GM13976 (cell line): ENCODE measurements around the gene LRRTM4.
"Not testable (repeated sequence)": the region's sequence is repeated elsewhere in the genome, so short reads cannot be mapped to it uniquely, and the experiment has no call there.

Source experiments
- DNase-seq: peaks from one replicate; pipeline ENCODE4 v3.0.0; 2012; ENCODE audit warnings: low spot score
- in situ Hi-C: fragments of 300-500 bp; cut with MboI; formaldehyde crosslinking; loops from one replicate; pipeline ENCODE4 v1.12.0; 2022; ENCODE audit warnings: low sequenced_read_pairs, mixed read lengths, inconsistent platforms; ENCODE audit not compliant: unreplicated experiment
- TF ChIP-seq, protein P1 (sequence below): IDR thresholded peaks from 2 replicates; pipeline ENCODE4 v1.5.1; 2012; ENCODE audit warnings: borderline replicate concordance, mild to moderate bottlenecking; ENCODE audit not compliant: insufficient read depth; ENCODE audit errors: extremely low read depth, missing control alignments, control extremely low read depth

The LRRTM4 gene

DNA sequence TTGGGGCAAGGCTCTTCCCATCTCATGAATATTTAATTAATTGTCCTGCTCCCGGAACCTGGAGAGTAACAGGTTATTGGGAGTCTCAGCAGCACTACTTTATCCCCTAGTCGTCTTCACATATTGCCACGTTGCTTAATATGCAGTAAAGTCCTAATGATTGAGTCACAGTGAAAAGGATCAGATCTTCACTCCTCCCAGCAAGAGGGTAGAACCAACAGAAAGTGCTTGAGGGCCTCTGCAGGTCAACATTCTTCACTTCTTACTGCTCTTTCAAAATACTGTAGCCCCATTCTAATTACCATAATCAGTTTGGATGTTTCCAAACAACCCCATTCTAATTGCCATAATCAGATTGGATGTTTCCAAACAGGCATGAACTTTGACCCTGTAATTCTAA, 801.0 kb downstream of the LRRTM4 start:
- DNase-seq: no peak
- TF ChIP-seq, protein P1, sequence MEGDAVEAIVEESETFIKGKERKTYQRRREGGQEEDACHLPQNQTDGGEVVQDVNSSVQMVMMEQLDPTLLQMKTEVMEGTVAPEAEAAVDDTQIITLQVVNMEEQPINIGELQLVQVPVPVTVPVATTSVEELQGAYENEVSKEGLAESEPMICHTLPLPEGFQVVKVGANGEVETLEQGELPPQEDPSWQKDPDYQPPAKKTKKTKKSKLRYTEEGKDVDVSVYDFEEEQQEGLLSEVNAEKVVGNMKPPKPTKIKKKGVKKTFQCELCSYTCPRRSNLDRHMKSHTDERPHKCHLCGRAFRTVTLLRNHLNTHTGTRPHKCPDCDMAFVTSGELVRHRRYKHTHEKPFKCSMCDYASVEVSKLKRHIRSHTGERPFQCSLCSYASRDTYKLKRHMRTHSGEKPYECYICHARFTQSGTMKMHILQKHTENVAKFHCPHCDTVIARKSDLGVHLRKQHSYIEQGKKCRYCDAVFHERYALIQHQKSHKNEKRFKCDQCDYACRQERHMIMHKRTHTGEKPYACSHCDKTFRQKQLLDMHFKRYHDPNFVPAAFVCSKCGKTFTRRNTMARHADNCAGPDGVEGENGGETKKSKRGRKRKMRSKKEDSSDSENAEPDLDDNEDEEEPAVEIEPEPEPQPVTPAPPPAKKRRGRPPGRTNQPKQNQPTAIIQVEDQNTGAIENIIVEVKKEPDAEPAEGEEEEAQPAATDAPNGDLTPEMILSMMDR: no peak
- in situ Hi-C loops: no loop called here

DNA sequence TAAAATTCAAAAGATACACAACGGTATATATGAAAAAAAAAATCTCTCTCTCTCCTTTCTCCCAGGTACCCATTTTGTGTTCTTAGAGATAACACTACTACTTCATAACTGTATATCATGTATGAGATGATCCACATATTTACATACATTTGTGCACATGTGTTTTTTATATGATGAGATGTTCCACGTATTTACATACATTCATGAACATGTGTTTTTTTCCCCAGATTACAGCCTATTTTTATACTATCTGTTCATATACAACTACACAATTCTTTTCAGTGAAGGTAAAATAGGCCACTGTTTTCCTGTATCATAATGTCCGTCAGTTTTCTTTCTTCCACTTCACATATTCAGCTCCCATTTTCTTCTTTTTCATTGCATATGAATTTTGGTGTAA, 808.9 kb downstream of the LRRTM4 start:
- TF ChIP-seq, protein P1: no peak
- in situ Hi-C loops: no loop called here
- DNase-seq: no peak

GRCh38 chr2:76711490-76711889, 810.7 kb downstream of the LRRTM4 start:
- TF ChIP-seq, protein P1: no peak
- in situ Hi-C loops: no loop called here
- DNase-seq: no peak

DNA sequence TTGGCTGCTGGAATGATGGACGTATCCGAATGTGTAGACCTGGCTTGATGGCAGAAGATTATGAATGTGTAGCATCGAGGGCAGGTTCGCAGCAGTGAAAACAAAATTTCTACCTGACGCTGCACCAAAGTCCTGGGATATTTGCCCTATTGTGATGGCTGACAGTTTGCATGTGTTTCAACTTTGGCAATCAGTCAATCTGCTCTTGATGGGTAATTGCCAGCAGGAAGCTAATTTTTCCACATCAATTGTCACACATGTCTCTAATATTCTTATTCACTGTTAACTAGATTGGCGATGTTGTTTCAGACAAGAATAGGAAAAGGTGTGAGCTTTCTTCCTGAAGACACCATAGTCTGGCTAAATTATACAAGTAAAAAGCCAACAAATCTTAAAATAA, 821.3 kb downstream of the LRRTM4 start:
- TF ChIP-seq, protein P1: no peak
- in situ Hi-C loops: no loop called here

GRCh38 chr2:76697998-76698713, 824.0 kb downstream of the LRRTM4 start:
- in situ Hi-C loops, DNase-seq: not testable (repeated sequence)

More for the DNA sequence above, 821.3 kb downstream of the LRRTM4 start:
- DNase-seq: no peak
